Common myeloid progenitor, CD34-positive (primary cell): Measurements from ENCODE around the gene EXOC6B.

Experiments used
- CTCF ChIA-PET: fragments of 350-600 bp; sonication (Branson Sonifier 250); formaldehyde crosslinking; loops from one replicate; lab custom pipeline; 2021; ENCODE audit warnings: antibody characterized with exemption; lab: Charles Lee
- POLR2A ChIA-PET: fragments of 350-600 bp; sonication (Branson Sonifier 250); formaldehyde crosslinking; loops from one replicate; lab custom pipeline; 2021; ENCODE audit warnings: antibody characterized with exemption; lab: Charles Lee
- DNase-seq, 3 donors: peaks; one replicate each; pipeline versions ENCODE4 v3.0.0 to v3.0.0-alpha.2; 2013
- H3K27ac ChIP-seq, 2 experiments: 1 replicate in 1 of 2; 2 replicates in 1 of 2; pipeline ENCODE4 v1.7.0; 2013; ENCODE audit warnings: inconsistent platforms in 2 of 2, low read length in 2 of 2, mild to moderate bottlenecking in 2 of 2, low read depth in 1 of 2, moderate library complexity in 1 of 2; ENCODE audit not compliant: severe bottlenecking in 2 of 2, insufficient read depth in 1 of 2, poor library complexity in 1 of 2
- H3K27me3 ChIP-seq, 5 experiments: replicated peaks in 2 of 5; 1 replicate in 3 of 5; 2 replicates in 2 of 5; pipeline versions ENCODE4 v1.6.1 to v1.7.0; 2013; ENCODE audit warnings: low read length in 4 of 5, mild to moderate bottlenecking in 2 of 5, moderate library complexity in 2 of 5, inconsistent platforms in 1 of 5; ENCODE audit not compliant: insufficient read depth in 5 of 5, control insufficient read depth in 4 of 5
- H3K36me3 ChIP-seq, 4 experiments: 1 replicate in 2 of 4; 2 replicates in 2 of 4; pipeline versions ENCODE4 v1.6.1 to v1.7.0; 2013; ENCODE audit warnings: low read length in 3 of 4, control low read depth in 1 of 4, mild to moderate bottlenecking in 1 of 4; ENCODE audit not compliant: control insufficient read depth in 4 of 4, insufficient read depth in 4 of 4
- H3K4me1 ChIP-seq, 4 experiments: 1 replicate in 3 of 4; 2 replicates in 1 of 4; pipeline versions ENCODE4 v1.6.1 to v1.7.1; 2013; ENCODE audit warnings: low read length in 3 of 4, mild to moderate bottlenecking in 3 of 4, control low read depth in 1 of 4, inconsistent platforms in 1 of 4, moderate library complexity in 1 of 4; ENCODE audit not compliant: control insufficient read depth in 4 of 4, insufficient read depth in 4 of 4; ENCODE audit errors: control extremely low read depth in 1 of 4
- H3K4me3 ChIP-seq, 7 experiments: 1 replicate in 4 of 7; 2 replicates in 3 of 7; pipeline versions ENCODE4 v1.5.1 to v1.7.0; 2013; ENCODE audit warnings: mild to moderate bottlenecking in 7 of 7, low read length in 6 of 7, moderate library complexity in 6 of 7, inconsistent platforms in 2 of 7, low read depth in 2 of 7, control low read depth in 1 of 7; ENCODE audit not compliant: insufficient read depth in 4 of 7, control insufficient read depth in 1 of 7; ENCODE audit errors: extremely low read depth in 1 of 7
- H3K9me3 ChIP-seq, 5 experiments: 1 replicate in 4 of 5; 2 replicates in 1 of 5; pipeline versions ENCODE4 v1.6.1 to v1.7.1; 2013; ENCODE audit warnings: low read length in 4 of 5, mild to moderate bottlenecking in 2 of 5, inconsistent platforms in 1 of 5, low read depth in 1 of 5, moderate library complexity in 1 of 5; ENCODE audit not compliant: control insufficient read depth in 4 of 5, insufficient read depth in 2 of 5; ENCODE audit errors: control extremely low read depth in 1 of 5
- WGBS: methylation state at CpG from one replicate; pipeline ENCODE4 v1.1.5; 2013; ENCODE audit not compliant: insufficient coverage; 5-methylcytosine and 5-hydroxymethylcytosine counted together

Gene EXOC6B

DNA sequence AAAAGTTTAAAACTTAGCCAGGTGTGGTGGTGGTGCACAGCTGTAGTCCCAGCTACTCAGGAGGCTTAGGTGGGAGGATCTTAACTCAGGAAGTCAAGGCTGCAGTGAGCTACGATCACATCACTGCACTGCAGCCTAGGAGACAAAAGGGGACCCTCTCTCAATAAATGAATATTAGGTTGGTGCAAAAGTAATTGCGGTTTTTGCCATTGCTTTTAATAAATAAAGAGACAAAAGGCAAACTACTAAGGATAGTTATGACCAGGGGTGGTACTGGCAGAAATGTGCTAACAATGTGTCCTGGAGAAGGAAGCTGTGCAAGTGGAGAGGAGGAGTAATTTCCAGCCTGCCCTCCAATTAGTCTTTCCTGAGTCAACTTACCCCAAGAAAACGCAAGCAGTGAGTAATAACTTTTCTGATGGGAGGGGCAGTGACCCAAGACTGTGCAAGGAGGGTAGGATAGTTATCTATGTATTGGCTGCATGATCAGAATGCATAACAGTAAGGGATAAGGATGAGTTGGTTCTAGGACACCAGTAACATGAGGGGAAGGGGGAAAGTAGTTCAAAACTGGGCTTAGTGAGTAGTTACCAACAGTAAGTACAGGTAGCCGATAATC, 1.5 kb downstream of the EXOC6B start:
- Histone ChIP-seq H3K27me3 (no peaks in the 10 kb centered on the region), H3K27ac (no peak overlapping the region), H3K4me1 (peaks cover 0 to 10% (median 4%) of the 10 kb centered on the region in 4 experiments), H3K9me3 (no peaks in the 10 kb centered on the region), H3K36me3 (no peaks in the 10 kb centered on the region), H3K4me3 (peak overlapping the region in 1 of 7 experiments; percentile 94)
- ChIA-PET POLR2A (no interaction called here), CTCF (no interaction called here)
- 93% methylated on average over 3 of the region's 4 CpGs for WGBS
- no peak for DNase-seq

DNA sequence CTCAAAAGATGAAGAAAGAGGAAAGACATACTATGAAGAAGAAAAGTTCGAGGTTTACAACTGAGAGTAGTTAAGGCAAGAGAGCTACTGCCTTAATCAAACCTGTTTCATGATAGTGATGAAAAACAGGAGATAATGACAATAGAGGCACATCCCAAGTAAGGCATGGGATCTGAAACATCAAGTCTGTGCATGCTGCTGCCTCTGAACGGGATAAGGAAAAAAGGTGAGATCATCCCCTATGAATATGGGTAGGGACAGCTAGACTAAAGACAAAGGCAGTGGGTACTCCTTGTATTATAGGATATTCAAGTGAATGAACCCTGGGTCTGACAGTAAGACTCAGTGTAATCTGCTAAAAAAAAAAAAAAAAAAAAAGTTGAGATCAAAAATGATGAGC, 3.0 kb downstream of the EXOC6B start:
- Histone ChIP-seq H3K27me3 (no peaks in the 10 kb centered on the region), H3K4me3 (no peak overlapping the region), H3K36me3 (no peaks in the 10 kb centered on the region), H3K4me1 (peaks cover 0 to 10% (median 4%) of the 10 kb centered on the region in 4 experiments), H3K9me3 (no peaks in the 10 kb centered on the region), H3K27ac (no peak overlapping the region)
- ChIA-PET CTCF (no interaction called here), POLR2A (no interaction called here)
- 100% methylated on average over 2 of the region's 2 CpGs for WGBS
- no peak for DNase-seq

DNA sequence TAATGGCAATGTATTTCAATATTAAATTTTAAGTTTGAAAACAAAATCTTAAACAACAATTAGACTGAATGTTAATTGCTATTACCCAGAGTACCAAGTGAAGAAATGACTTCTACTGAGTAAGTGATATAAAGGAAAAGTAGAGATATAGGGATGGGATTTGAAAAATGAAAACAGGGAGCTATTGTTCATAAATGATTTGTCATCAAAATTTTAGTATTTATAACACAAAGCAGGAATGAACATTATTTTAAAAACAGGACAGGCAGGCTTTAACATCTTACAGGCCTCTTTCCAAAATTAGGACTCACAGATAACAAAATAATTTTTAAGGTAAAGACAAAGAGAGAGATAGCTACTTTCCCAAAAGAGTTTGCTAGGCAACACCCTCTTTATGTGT, 3.9 kb downstream of the EXOC6B start:
- Histone ChIP-seq H3K36me3 (no peaks in the 10 kb centered on the region), H3K9me3 (no peaks in the 10 kb centered on the region), H3K4me1 (peaks cover 0 to 10% (median 4%) of the 10 kb centered on the region in 4 experiments), H3K27me3 (no peaks in the 10 kb centered on the region), H3K27ac (no peak overlapping the region), H3K4me3 (no peak overlapping the region)
- ChIA-PET CTCF (interaction anchor here (1.0 kb wide), 1 partner anchor 50 kb away, joined by 3 read pairs; no protein-coding TSS in a partner anchor), POLR2A (interaction anchor here (0.6 kb wide), 1 partner anchor 68 kb away, joined by 3 read pairs; no protein-coding TSS in a partner anchor)
- DNase-seq: no peak

DNA sequence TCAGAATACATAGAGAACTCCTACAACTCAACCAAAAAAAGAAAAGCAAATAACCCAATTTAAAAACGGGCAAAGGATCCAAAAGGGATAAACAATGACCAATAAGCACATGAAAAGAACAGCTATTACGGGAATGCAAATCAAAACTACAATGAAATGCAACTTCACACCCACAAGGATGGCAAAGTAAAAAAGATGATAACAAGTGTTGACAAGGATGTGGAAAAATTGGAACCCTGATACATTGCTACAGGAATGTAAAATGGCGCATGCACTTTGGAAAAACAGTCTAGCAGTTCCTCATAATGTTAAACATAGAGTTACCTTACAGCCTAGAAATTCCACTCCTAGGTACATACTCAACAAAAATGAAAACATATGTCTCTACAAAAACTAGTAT, 4.7 kb downstream of the EXOC6B start:
- ChIA-PET POLR2A (no interaction called here), CTCF (no interaction called here)
- WGBS: no CpG with 5 or more reads among the region's 3 CpGs

DNA sequence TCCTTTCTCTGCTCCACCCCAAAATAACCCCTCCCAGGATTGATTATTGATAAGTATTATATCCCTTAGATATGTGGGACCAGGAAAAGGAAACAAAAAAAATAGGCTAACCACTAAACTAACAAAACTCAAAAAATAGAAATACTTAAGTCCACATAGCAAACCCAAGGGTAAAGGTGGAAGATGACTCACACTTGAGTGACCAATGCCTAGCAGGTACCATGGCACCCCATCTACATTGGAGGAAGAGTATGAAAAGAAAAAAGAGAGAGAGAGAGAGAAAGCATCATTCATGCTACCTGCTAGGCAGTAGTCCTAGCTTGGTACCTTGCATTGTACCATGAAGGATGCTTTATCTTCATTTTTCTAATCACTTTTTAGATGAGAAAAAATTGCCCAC, 6.3 kb downstream of the EXOC6B start:
- no peak overlapping the region for H3K4me3 ChIP-seq
- ChIA-PET POLR2A (no interaction called here), CTCF (interaction anchor here (1.6 kb wide), 1 partner anchor 13 kb away, joined by 3 read pairs; no protein-coding TSS in a partner anchor)
- no peaks in the 10 kb centered on the region for H3K9me3 ChIP-seq
- H3K27me3 ChIP-seq: no peaks in the 10 kb centered on the region
- no peak overlapping the region for H3K27ac ChIP-seq
- DNase-seq: no peak
- H3K36me3 ChIP-seq: no peaks in the 10 kb centered on the region
- H3K4me1 ChIP-seq: no peaks in the 10 kb centered on the region

More for the DNA sequence above, 4.7 kb downstream of the EXOC6B start:
- no peak for DNase-seq
- Histone ChIP-seq H3K27me3 (no peaks in the 10 kb centered on the region), H3K4me3 (no peak overlapping the region), H3K36me3 (no peaks in the 10 kb centered on the region), H3K4me1 (peaks cover 0 to 9% (median 4%) of the 10 kb centered on the region in 4 experiments), H3K27ac (no peak overlapping the region), H3K9me3 (no peaks in the 10 kb centered on the region)

DNA sequence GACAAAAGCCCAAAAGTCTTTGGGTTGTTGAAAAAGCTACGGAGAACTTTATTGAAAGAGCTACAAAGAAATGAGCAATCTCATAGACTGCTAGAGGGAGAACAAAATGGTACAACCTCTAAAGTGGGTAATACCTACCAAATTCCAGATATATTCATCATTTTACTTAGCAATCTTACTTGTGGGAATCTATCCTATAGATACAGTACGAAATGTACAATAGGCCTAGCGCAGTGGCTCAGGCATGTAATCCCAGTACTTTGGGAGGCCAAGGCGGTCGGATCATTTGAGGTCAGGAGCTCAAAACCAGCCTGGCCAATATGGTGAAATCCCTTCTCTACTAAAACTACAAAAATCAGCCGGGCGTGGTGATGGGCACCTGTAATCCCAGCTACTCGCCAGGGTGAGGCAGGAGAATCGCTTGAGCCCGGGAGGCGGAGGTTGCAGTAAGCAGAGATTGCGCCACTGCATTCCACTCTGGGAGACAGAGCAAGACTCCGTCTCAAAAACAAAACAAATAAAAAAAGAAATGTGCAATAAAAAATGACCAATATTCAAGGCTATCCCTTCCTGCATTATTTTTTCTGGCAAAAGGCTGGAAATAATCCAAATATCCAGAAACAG, 10.1 kb downstream of the EXOC6B start:
- Histone ChIP-seq H3K36me3 (no peaks in the 10 kb centered on the region), H3K4me3 (no peak overlapping the region), H3K27ac (no peak overlapping the region), H3K4me1 (no peaks in the 10 kb centered on the region), H3K27me3 (no peaks in the 10 kb centered on the region), H3K9me3 (no peaks in the 10 kb centered on the region)
- 96% methylated on average over 5 of the region's 13 CpGs for WGBS
- ChIA-PET CTCF (interaction anchor here (1.0 kb wide), 1 partner anchor 46 kb away, joined by 3 read pairs; no protein-coding TSS in a partner anchor), POLR2A (interaction anchor here (0.6 kb wide), 1 partner anchor 1908 kb away, joined by 3 read pairs; no protein-coding TSS in a partner anchor)
- no peak for DNase-seq

DNA sequence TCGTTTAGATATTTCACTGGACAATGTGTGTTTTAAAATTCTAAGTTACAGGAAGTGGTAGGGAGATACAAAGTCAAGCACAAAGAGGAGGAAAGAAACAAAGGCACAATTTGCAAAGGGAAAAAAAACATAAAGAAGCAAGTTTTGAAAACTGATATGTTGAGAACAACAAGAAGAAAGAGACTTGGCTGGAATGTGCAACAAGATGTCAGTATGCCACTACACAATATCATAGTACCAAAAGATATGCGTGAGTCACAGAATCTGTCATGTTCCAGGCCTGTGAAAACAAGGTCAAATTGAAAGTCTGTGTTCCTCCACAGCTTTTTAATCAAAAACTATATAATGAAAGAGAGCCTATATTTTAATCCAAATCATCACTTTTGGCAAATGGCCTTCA, 12.0 kb downstream of the EXOC6B start:
- H3K4me1 ChIP-seq: no peaks in the 10 kb centered on the region
- ChIA-PET POLR2A (no interaction called here), CTCF (no interaction called here)
- no peak for DNase-seq
- WGBS: 50% methylated on average over 2 of the region's 2 CpGs
- no peaks in the 10 kb centered on the region for H3K27me3 ChIP-seq
- H3K4me3 ChIP-seq: no peak overlapping the region
- H3K36me3 ChIP-seq: no peaks in the 10 kb centered on the region
- H3K9me3 ChIP-seq: peaks cover 0 to 10% (median 3%) of the 10 kb centered on the region in 5 experiments
- no peak overlapping the region for H3K27ac ChIP-seq
